GM23248 (cell line): ENCODE results near the gene DCUN1D1. TPM values are rescaled to one million over a fixed set of nuclear protein-coding genes. Genes with fewer than 3 reads are reported as not detected.

Experiments
- DNase-seq: peaks from one replicate; pipeline ENCODE4 v3.0.0-alpha.2; 2015
- H2AFZ ChIP-seq: fragments of 200-600 bp; sonication (generic); 2 replicates; pipeline ENCODE4 v1.6.1; 2016; ENCODE audit warnings: antibody characterized with exemption
- H3F3A ChIP-seq: fragments of 200-600 bp; sonication (generic); 2 replicates; pipeline ENCODE4 v1.6.1; 2016; ENCODE audit warnings: mild to moderate bottlenecking, antibody characterized with exemption, mixed run types; ENCODE audit not compliant: insufficient read depth
- H3K27ac ChIP-seq: fragments of 200-600 bp; sonication (generic); 2 replicates; pipeline ENCODE4 v1.5.1; 2016; ENCODE audit warnings: mild to moderate bottlenecking
- H3K27me3 ChIP-seq: fragments of 200-600 bp; sonication (generic); replicated peaks from 2 replicates; pipeline ENCODE4 v1.6.1; 2016; ENCODE audit warnings: mild to moderate bottlenecking; ENCODE audit not compliant: insufficient read depth
- H3K36me3 ChIP-seq: fragments of 200-600 bp; sonication (generic); 2 replicates; pipeline ENCODE4 v1.6.1; 2016; ENCODE audit warnings: low read depth, mild to moderate bottlenecking
- H3K4me1 ChIP-seq: fragments of 200-600 bp; sonication (generic); 2 replicates; pipeline ENCODE4 v1.6.1; 2016; ENCODE audit warnings: mild to moderate bottlenecking; ENCODE audit not compliant: insufficient read depth
- H3K4me2 ChIP-seq: fragments of 200-600 bp; sonication (generic); one replicate; pipeline ENCODE4 v1.6.1; 2016; ENCODE audit warnings: mild to moderate bottlenecking; ENCODE audit not compliant: unreplicated experiment
- H3K4me3 ChIP-seq: fragments of 200-600 bp; sonication (generic); 2 replicates; pipeline ENCODE4 v1.5.1; 2016; ENCODE audit warnings: mild to moderate bottlenecking
- H3K79me2 ChIP-seq: fragments of 200-600 bp; sonication (generic); 2 replicates; pipeline ENCODE4 v1.6.1; 2016; ENCODE audit warnings: mild to moderate bottlenecking; ENCODE audit not compliant: insufficient read depth
- H3K9ac ChIP-seq: fragments of 200-600 bp; sonication (generic); 2 replicates; pipeline ENCODE4 v1.6.1; 2016; ENCODE audit warnings: mild to moderate bottlenecking
- H3K9me2 ChIP-seq: fragments of 200-600 bp; sonication (generic); 2 replicates; pipeline ENCODE4 v1.6.1; 2016; ENCODE audit warnings: mixed run types, mild to moderate bottlenecking, moderate library complexity; ENCODE audit not compliant: insufficient read depth
- H3K9me3 ChIP-seq: fragments of 200-600 bp; sonication (generic); one replicate; pipeline ENCODE4 v1.6.1; 2017; ENCODE audit warnings: low read depth
- H4K20me1 ChIP-seq: fragments of 200-600 bp; sonication (generic); 2 replicates; pipeline ENCODE4 v1.6.0; 2016; ENCODE audit not compliant: insufficient read depth
- EZH2 ChIP-seq: fragments of 200-600 bp; sonication (generic); IDR thresholded peaks from 2 replicates; pipeline ENCODE4 v1.6.1; 2018; ENCODE audit warnings: antibody characterized with exemption, mild to moderate bottlenecking; ENCODE audit not compliant: insufficient read depth, poor library complexity, severe bottlenecking
- EZH2phosphoT487 ChIP-seq: fragments of 200-600 bp; sonication (generic); IDR thresholded peaks from 2 replicates; pipeline ENCODE4 v1.6.1; 2018; ENCODE audit warnings: antibody characterized with exemption, moderate library complexity, mild to moderate bottlenecking, low read depth; ENCODE audit not compliant: insufficient read depth
- WGBS, 2 experiments: methylation state at CpG; one replicate each; pipeline ENCODE4 v1.1.6; 2015 to 2017; ENCODE audit warnings: low lambda C conversion rate in 2 of 2, low coverage in 1 of 2; ENCODE audit errors: missing lambda C conversion rate in 2 of 2; 5-methylcytosine and 5-hydroxymethylcytosine counted together
- in situ Hi-C: fragments of 300-500 bp; cut with MboI; formaldehyde crosslinking; loops from 2 replicates; pipeline ENCODE4 v1.15.0; 2020
- polyA plus RNA-seq: library from polyadenylated mRNA; unstranded; fragments of >200 nt; fragmentation: Nextera tagmentation; extraction: Ambion mirVana; gene quantifications from 2 replicates; pipeline ENCODE4 v1.2.1, GENCODE V29; 2016
- total RNA-seq: library from RNA; depleted of rRNA; stranded (reverse); fragments of >200 nt; shearing (Covaris generic); gene quantifications from 2 replicates; pipeline ENCODE4 v1.2.3, GENCODE V29; 2014

The DCUN1D1 gene
- total and polyA plus RNA-seq, 2 experiments from 2014 or later: 28.5 to 31.7 TPM

DNA sequence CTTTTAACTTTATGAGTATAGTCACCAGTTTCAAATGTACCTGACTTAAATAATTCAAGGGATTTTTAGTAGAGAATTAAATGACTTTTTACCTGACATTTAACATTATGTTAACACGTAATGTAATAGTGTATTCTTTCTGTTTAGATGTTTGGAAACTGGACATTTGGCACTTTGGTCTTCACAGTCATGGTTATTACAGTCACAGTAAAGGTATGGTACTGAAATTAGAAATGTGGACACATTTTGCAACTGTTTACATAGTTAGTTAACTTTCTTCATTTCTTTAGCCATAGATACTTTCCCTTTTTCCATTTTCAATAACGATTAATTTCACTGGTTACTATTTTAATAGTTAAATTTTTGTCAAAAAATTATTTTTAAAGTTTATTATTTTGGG is 83.8 kb downstream of the DCUN1D1 start:
- no peak overlapping the region for H2AFZ ChIP-seq
- H3K9me2 ChIP-seq: no peaks in the 10 kb centered on the region
- no peaks in the 10 kb centered on the region for H3K79me2 ChIP-seq
- no peak overlapping the region for H3K4me2 ChIP-seq
- no peaks in the 10 kb centered on the region for H3K27me3 ChIP-seq
- in situ Hi-C loops: no loop called here
- no peaks in the 10 kb centered on the region for H4K20me1 ChIP-seq
- no peaks in the 10 kb centered on the region for H3K9me3 ChIP-seq
- DNase-seq: no peak
- no peak overlapping the region for H3K4me3 ChIP-seq
- WGBS, 2 experiments: 92 to 94% methylated on average over 2 of the region's 2 CpGs
- no peaks in the 10 kb centered on the region for H3F3A ChIP-seq
- H3K9ac ChIP-seq: no peak overlapping the region
- TF ChIP-seq EZH2phosphoT487 (no peak), EZH2 (no peak)
- no peaks in the 10 kb centered on the region for H3K4me1 ChIP-seq
- H3K36me3 ChIP-seq: peaks cover 17% of the 10 kb centered on the region
- H3K27ac ChIP-seq: no peak overlapping the region

DNA sequence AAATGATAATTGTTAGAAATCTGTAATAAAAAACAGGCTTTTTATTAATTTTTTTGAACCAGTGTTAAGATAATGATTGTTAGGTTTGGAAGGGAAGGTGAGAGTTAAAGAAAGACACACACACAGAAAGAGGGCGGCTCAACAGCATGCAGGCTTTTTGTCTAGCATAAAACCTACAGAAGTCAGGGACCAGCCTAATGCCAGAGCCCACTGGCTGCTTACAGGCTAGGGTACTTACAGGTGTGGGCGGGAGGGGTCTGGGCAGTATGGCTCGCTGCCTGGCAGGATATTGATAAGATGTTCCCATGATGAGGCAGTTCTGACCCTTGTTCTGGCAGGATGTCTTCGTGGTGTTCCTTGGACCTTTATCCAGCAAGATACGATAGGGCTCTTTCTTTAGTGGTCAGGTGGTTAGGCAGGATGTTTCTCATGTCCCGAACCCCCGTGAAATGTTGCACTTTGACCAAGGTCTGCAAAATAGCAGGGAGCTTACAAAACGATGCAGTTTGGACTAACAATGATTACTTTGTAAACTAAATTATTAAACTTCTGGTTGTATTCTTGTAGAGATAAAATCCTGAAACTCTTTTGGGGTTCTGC is 84.7 kb downstream of the DCUN1D1 start:
- DNase-seq: no peak
- H3K9ac ChIP-seq: no peak overlapping the region
- no peaks in the 10 kb centered on the region for H3K9me2 ChIP-seq
- no peaks in the 10 kb centered on the region for H3K4me1 ChIP-seq
- no peaks in the 10 kb centered on the region for H3K9me3 ChIP-seq
- no peaks in the 10 kb centered on the region for H3F3A ChIP-seq
- no peak overlapping the region for H3K4me2 ChIP-seq
- no peak overlapping the region for H3K4me3 ChIP-seq
- in situ Hi-C loops: no loop called here
- H3K79me2 ChIP-seq: no peaks in the 10 kb centered on the region
- H2AFZ ChIP-seq: no peak overlapping the region
- WGBS, 2 experiments: 87 to 93% methylated on average over 7 to 8 of the region's 8 CpGs
- H4K20me1 ChIP-seq: no peaks in the 10 kb centered on the region
- H3K27ac ChIP-seq: no peak overlapping the region
- H3K36me3 ChIP-seq: peaks cover 22% of the 10 kb centered on the region
- no peak for TF ChIP-seq EZH2phosphoT487
- H3K27me3 ChIP-seq: no peaks in the 10 kb centered on the region

DNA sequence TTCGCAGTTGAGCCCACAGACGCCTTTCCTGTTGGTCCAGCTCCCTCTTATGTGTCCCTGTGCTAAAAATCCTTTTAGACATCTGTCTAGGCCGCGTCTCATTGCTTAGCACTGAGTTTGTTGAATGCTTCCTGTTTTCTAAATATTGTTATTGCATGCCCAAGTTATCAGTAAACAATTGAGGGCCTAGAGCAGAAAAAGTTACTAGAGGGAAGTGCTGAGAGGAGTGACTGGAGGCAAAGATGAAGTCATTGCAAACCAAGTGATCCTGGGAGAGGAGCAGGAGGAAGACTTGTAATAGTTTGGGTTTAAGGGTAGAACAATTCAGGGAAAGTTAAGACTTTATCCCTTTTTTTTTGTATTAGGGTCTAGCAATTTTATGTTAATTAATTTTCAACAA is 88.1 kb downstream of the DCUN1D1 start:
- Histone ChIP-seq H3K4me1 (no peaks in the 10 kb centered on the region), H3K27me3 (no peaks in the 10 kb centered on the region), H3K4me3 (no peak overlapping the region), H4K20me1 (no peaks in the 10 kb centered on the region), H2AFZ (no peak overlapping the region), H3K9ac (no peak overlapping the region), H3K4me2 (no peak overlapping the region), H3K27ac (no peak overlapping the region), H3K9me3 (no peaks in the 10 kb centered on the region), H3K36me3 (peaks cover 25% of the 10 kb centered on the region), H3F3A (no peaks in the 10 kb centered on the region), H3K79me2 (no peaks in the 10 kb centered on the region), H3K9me2 (no peaks in the 10 kb centered on the region)
- in situ Hi-C loops: no loop called here
- 98% methylated on average over 4 of the region's 4 CpGs for WGBS, 2 experiments
- TF ChIP-seq EZH2 (no peak), EZH2phosphoT487 (no peak)
- no peak for DNase-seq

DNA sequence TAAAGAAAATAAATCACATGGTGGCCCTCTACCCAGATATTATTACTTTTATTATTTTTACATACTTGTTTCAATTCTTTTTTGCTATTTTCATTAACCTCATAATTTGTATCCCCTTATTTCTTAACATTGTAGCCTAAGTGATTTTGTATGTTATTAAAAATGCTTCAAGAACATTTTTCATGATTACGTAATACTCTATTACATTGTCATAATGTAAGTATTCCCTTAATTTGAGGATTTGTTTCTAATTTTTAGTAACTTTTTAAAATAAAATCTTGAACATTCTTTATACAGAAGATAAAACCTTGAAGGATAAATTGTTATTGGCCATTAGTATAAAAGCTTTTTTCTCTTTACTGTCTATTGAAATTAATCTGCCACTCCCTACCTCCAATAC is 89.0 kb downstream of the DCUN1D1 start:
- Histone ChIP-seq H3K9ac (no peak overlapping the region), H4K20me1 (no peaks in the 10 kb centered on the region), H3K9me2 (no peaks in the 10 kb centered on the region), H3K36me3 (peaks cover 25% of the 10 kb centered on the region), H3K27ac (no peak overlapping the region), H3K27me3 (no peaks in the 10 kb centered on the region), H3K4me2 (no peak overlapping the region), H2AFZ (no peak overlapping the region), H3K4me3 (no peak overlapping the region), H3K79me2 (no peaks in the 10 kb centered on the region), H3K9me3 (no peaks in the 10 kb centered on the region), H3F3A (no peaks in the 10 kb centered on the region), H3K4me1 (peaks cover 6% of the 10 kb centered on the region)
- TF ChIP-seq EZH2: no peak
- TF ChIP-seq EZH2phosphoT487: no peak
- 97 to 98% methylated on average over 1 of the region's 1 CpG for WGBS, 2 experiments
- in situ Hi-C loops: no loop called here
- no peak for DNase-seq
